Placental epithelial cell (primary cell): ENCODE results near the gene KRTAP5-7. TPM values are rescaled to one million over a fixed set of nuclear protein-coding genes. Genes with fewer than 3 reads are reported as not detected.

Experiments
- small RNA-seq: library from RNA; depleted of rRNA; stranded (forward); fragments of <200 nt; gene quantifications from one replicate; pipeline ENCODE3, GENCODE V24; 2012
- total RNA-seq: library from RNA; depleted of rRNA; stranded (reverse); fragments of >200 nt; gene quantifications from 2 replicates; pipeline ENCODE4 v1.2.3, GENCODE V29; 2012

KRTAP5-7 gene, protein sequence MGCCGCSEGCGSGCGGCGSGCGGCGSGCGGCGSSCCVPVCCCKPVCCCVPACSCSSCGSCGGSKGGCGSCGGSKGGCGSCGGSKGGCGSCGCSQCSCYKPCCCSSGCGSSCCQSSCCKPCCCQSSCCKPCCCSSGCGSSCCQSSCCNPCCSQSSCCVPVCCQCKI
- total RNA-seq, result under 0.01 TPM in 1 of 2 replicates, not detected in the other

GRCh38 chr11:71526796-71527575, at the start of gene KRTAP5-7:
KRTAP5-7 (plus strand) TSS chr11:71527267; CDS start chr11:71527301, 34 bp downstream.

GRCh38 chr11:71537977-71538665, 11.1 kb downstream of the KRTAP5-7 start, which contains the start of gene KRTAP5-8:
KRTAP5-8 (plus strand) TSS chr11:71538025; CDS start chr11:71538056, 31 bp downstream.

DNA sequence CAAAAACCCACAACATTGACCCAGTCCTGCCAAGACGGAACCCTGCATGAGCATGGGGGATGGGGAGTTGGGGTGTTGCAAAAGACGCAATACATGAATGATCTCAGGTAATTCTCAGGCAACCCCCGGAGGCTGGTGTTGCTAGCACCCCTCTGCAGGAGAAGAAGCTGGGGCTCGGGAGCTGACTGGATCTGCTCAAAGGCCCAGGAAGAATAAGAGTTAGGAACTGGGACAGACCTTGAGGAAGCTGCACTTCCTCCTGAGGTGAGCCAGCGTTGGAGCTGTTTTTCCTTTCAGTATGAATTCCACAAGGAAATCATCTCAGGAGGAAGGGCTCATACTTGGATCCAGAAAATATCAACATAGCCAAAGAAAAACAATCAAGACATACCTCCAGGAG, 21.1 kb downstream of the KRTAP5-7 start, which contains the start of gene KRTAP5-9:
Gene KRTAP5-9 (plus strand): TSS at position 301 of the 400 bp plus-strand sequence. CDS start 238 bp downstream, outside the sequence.

GRCh38 chr11:71565263-71565662, 38.2 kb downstream of the KRTAP5-7 start, which contains the start of gene KRTAP5-10:
KRTAP5-10 (plus strand) TSS chr11:71565563; CDS start chr11:71565588, 25 bp downstream.

Small RNAs within 50 kb of the gene (small RNA-seq; reads per million reads assigned to genes)
- gene AP000867.1, result not detected

Other genes starting within 250 kb of the KRTAP5-7 start
- gene DHCR7, start 78.9 kb upstream of the KRTAP5-7 start, total RNA-seq, result 5.1 and 38.3 TPM in 2 replicates
- 91.9 and 106 TPM in 2 replicates for gene NADSYN1, start 74.1 kb upstream of the KRTAP5-7 start, total RNA-seq
- gene KRTAP5-8, start 10.8 kb downstream of the KRTAP5-7 start, total RNA-seq, result not detected in 2 replicates
- gene KRTAP5-9, start 21.2 kb downstream of the KRTAP5-7 start, total RNA-seq, result not detected in 2 replicates
- not detected in 2 replicates for gene KRTAP5-10, start 38.3 kb downstream of the KRTAP5-7 start, total RNA-seq
- gene KRTAP5-11, start 55.6 kb downstream of the KRTAP5-7 start, total RNA-seq, result not detected in 2 replicates